ENCODE data around the gene RBBP4.

- TF ChIP-seq POLR2A (IDR thresholded peaks at IDR 0.05) (no peak), CTCF (IDR thresholded peaks at IDR 0.05) (no peak)
These were observed 76.9 kb downstream of the RBBP4 start for GRCh38 chr1:32727876-32728275.
